ENCODE measurements around the gene NELFCD. TPM values are rescaled to one million over a fixed set of nuclear protein-coding genes. Genes with fewer than 3 reads are reported as not detected.
"Not testable (repeated sequence)": the region's sequence is repeated elsewhere in the genome, so short reads cannot be mapped to it uniquely, and the experiment has no call there.

The NELFCD gene
- total RNA-seq, 1 experiment from 2014 or later, result 65.8 TPM

- DNase-seq (ENCODE audit: extremely low read depth, low read depth), result no peak
Observed at GRCh38 chr20:59023616-59024015, 42.6 kb downstream of the NELFCD start.

GRCh38 chr20:59024111-59024530 lies 43.1 kb downstream of the NELFCD start:
- DNase-seq (ENCODE audit: extremely low read depth, low read depth), result no peak

- no peak for DNase-seq (ENCODE audit: extremely low read depth, low read depth)
Observed at GRCh38 chr20:59025086-59025485, 44.0 kb downstream of the NELFCD start.

- DNase-seq (ENCODE audit: extremely low read depth, low read depth), result no peak
Observed at GRCh38 chr20:59025511-59025910, 44.5 kb downstream of the NELFCD start.

GRCh38 chr20:59026904-59027740 lies 46.1 kb downstream of the NELFCD start:
- no peak for DNase-seq (ENCODE audit: extremely low read depth, low read depth)

GRCh38 chr20:59027741-59028320 lies 46.8 kb downstream of the NELFCD start:
- DNase-seq (ENCODE audit: extremely low read depth, low read depth), result no peak

GRCh38 chr20:59028812-59029211 lies 47.8 kb downstream of the NELFCD start:
- DNase-seq (ENCODE audit: extremely low read depth, low read depth), result no peak

- no peak for DNase-seq (ENCODE audit: extremely low read depth, low read depth)
Observed at GRCh38 chr20:59030911-59031563, 50.0 kb downstream of the NELFCD start.

GRCh38 chr20:59031564-59032022 lies 50.5 kb downstream of the NELFCD start:
- no peak for DNase-seq (ENCODE audit: extremely low read depth, low read depth)

- DNase-seq (ENCODE audit: extremely low read depth, low read depth), result peak; percentile 93
Observed at GRCh38 chr20:59032023-59032712, 51.1 kb downstream of the NELFCD start, which contains the start of gene ATP5F1E. Gene ATP5F1E (minus strand): TSS chr20:59032335. CDS start chr20:59032251, 84 bp downstream.

- no peak for DNase-seq (ENCODE audit: extremely low read depth, low read depth)
Observed at GRCh38 chr20:59032713-59033059, 51.6 kb downstream of the NELFCD start.

GRCh38 chr20:59033093-59033492 lies 52.0 kb downstream of the NELFCD start:
- no peak for DNase-seq (ENCODE audit: extremely low read depth, low read depth)

GRCh38 chr20:59033616-59034165 lies 52.6 kb downstream of the NELFCD start:
- DNase-seq (ENCODE audit: extremely low read depth, low read depth), result no peak

- no peak for DNase-seq (ENCODE audit: extremely low read depth, low read depth)
Observed at GRCh38 chr20:59035381-59035780, 54.3 kb downstream of the NELFCD start.

GRCh38 chr20:59037386-59037785 lies 56.3 kb downstream of the NELFCD start:
- DNase-seq (ENCODE audit: extremely low read depth, low read depth), result no peak

- no peak for DNase-seq (ENCODE audit: extremely low read depth, low read depth)
Observed at GRCh38 chr20:59039233-59039632, 58.2 kb downstream of the NELFCD start.

GRCh38 chr20:59040667-59041066 lies 59.6 kb downstream of the NELFCD start:
- no peak for DNase-seq (ENCODE audit: extremely low read depth, low read depth)

- not testable (repeated sequence) for DNase-seq (ENCODE audit: extremely low read depth, low read depth)
Observed at GRCh38 chr20:59041487-59041886, 60.4 kb downstream of the NELFCD start.

GRCh38 chr20:59042151-59042795 lies 61.2 kb downstream of the NELFCD start, which contains the start of gene PRELID3B:
Gene PRELID3B (minus strand): TSS chr20:59042786. CDS start chr20:59042730, 56 bp downstream.
- DNase-seq (ENCODE audit: extremely low read depth, low read depth), result no peak

All from NCI-H460 (cell line).